ENCODE measurements around the gene BICD1.

DNA sequence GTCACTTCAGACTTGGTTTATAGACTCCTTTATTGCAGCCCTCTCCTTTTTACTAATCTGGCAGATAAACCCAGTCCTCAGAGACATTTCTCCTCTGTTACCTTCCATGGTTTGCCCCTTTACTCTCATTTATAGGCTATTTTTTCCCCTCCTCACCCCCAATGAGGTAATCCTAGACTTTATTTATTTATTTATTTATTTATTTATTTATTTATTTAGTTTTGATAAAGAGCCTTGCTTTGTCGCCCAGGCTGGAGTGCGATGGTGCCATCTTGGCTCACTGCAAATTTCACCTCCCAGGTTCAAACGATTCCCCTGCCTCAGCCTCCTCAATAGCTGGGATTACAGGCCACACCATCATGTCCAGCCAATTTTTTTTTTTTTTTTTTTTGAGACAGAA is 301.1 kb downstream of the BICD1 start:
- TF ChIP-seq, protein P1, sequence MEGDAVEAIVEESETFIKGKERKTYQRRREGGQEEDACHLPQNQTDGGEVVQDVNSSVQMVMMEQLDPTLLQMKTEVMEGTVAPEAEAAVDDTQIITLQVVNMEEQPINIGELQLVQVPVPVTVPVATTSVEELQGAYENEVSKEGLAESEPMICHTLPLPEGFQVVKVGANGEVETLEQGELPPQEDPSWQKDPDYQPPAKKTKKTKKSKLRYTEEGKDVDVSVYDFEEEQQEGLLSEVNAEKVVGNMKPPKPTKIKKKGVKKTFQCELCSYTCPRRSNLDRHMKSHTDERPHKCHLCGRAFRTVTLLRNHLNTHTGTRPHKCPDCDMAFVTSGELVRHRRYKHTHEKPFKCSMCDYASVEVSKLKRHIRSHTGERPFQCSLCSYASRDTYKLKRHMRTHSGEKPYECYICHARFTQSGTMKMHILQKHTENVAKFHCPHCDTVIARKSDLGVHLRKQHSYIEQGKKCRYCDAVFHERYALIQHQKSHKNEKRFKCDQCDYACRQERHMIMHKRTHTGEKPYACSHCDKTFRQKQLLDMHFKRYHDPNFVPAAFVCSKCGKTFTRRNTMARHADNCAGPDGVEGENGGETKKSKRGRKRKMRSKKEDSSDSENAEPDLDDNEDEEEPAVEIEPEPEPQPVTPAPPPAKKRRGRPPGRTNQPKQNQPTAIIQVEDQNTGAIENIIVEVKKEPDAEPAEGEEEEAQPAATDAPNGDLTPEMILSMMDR (IDR thresholded peaks at IDR 0.05; ENCODE audit: extremely low read depth in 1 of 2, insufficient read depth in 1 of 2, low read depth in 1 of 2, low read length in 2 of 2), result no peak
- TF ChIP-seq POLR2A (IDR thresholded peaks at IDR 0.05; ENCODE audit: low read depth, low read length) (no peak), JUN (IDR thresholded peaks at IDR 0.05; ENCODE audit: borderline replicate concordance, insufficient read depth, insufficient read length, low read depth) (no peak), POLR2AphosphoS5 (IDR thresholded peaks at IDR 0.05; ENCODE audit: insufficient read depth, low read depth, low read length) (no peak), EZH2 (IDR thresholded peaks at IDR 0.05; ENCODE audit: borderline replicate concordance, low read depth, low read length, severe bottlenecking) (no peak), GATA2 (IDR thresholded peaks at IDR 0.05; ENCODE audit: insufficient read depth, insufficient read length, low read depth, low read length) (no peak), FOS (IDR thresholded peaks at IDR 0.05; ENCODE audit: borderline replicate concordance, insufficient read depth, low read length) (no peak), MYC (IDR thresholded peaks at IDR 0.05; ENCODE audit: low read depth, low read length) (no peak)
- TF ChIP-seq, protein P2, sequence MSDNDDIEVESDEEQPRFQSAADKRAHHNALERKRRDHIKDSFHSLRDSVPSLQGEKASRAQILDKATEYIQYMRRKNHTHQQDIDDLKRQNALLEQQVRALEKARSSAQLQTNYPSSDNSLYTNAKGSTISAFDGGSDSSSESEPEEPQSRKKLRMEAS (IDR thresholded peaks at IDR 0.05; ENCODE audit: insufficient read depth, insufficient read length), result no peak
